Measurements from ENCODE around the gene DDX3X.
"Not testable (repeated sequence)": the region's sequence is repeated elsewhere in the genome, so short reads cannot be mapped to it uniquely, and the experiment has no call there.

Gene DDX3X

DNA sequence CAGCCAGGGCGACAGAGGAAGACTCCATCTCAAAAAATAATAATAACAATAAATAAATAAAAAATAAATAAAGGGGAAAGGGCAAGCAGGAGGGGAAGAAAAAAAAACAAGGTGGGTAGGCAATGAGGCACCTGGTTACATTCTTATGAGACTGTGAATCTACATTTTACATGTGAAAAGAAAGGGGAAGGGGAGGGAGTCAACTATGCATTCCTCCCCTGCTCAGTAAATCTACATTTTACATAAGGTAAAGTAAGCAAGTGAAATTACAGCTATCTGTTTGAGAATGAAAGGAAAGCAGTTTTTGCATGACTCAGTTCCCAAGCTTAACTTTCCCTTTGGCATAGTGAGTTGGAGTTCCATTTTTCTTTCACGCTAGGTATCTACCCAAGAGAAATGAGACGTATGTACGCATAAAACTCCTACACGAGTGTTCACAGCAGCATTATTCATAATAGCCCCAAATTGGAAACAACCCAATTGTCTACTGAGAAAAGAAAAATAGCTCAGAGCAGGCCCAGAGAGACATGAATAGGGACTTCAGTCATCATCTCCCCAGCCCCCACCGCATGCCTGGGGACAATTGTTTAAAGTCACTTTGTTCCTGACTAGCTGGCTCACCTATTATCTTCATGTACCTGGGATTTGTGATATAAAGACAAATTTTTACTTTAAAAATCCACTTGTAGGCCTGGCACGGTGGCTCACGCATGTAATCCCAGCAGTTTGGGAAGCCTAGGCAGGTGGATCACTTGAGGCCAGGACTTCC is 52.4 kb downstream of the DDX3X start:
- no peaks in the 10 kb centered on the region for H3K36me3 ChIP-seq (ENCODE audit: control insufficient read depth, insufficient read depth, low read length)
- H3K4me1 ChIP-seq (ENCODE audit: control insufficient read depth, insufficient read depth, low read length), result no peaks in the 10 kb centered on the region
- H3K27ac ChIP-seq (ENCODE audit: insufficient read depth, low read depth, low read length, poor library complexity, severe bottlenecking), result no peak overlapping the region
- no peaks in the 10 kb centered on the region for H3K9me3 ChIP-seq (ENCODE audit: control insufficient read depth, low read length)
- no peak overlapping the region for H3K4me3 ChIP-seq (ENCODE audit: insufficient read depth, low read depth, low read length)
- no peaks in the 10 kb centered on the region for H3K27me3 ChIP-seq (ENCODE audit: control insufficient read depth, insufficient read depth, low read length, poor library complexity, severe bottlenecking)
- 80 to 92% methylated on average over 5 to 7 of the region's 8 CpGs for WGBS, 2 experiments

DNA sequence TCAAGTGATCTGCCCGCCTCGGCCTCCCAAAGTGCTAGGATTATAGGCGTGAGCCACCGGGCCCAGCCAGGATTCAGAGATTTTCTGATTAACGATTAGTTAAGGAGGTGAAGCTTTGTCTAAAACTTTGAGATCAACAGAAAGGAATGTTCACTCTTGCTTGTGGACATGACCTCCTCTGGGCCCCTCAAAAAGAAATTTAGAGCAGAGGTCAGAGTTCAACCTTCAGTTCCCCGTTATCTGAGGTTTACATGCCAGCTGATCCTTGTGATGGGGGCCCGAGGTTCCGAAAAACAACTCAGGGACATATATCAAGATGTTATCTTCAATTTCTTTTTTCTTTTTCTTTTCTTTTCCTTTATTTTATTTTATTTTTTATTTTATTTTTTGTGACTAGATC is 54.6 kb downstream of the DDX3X start:
- no peaks in the 10 kb centered on the region for H3K36me3 ChIP-seq (ENCODE audit: control insufficient read depth, insufficient read depth, low read length)
- no peaks in the 10 kb centered on the region for H3K4me1 ChIP-seq (ENCODE audit: control insufficient read depth, insufficient read depth, low read length)
- H3K9me3 ChIP-seq (ENCODE audit: control insufficient read depth, low read length), result no peaks in the 10 kb centered on the region
- H3K27me3 ChIP-seq (ENCODE audit: control insufficient read depth, insufficient read depth, low read length, poor library complexity, severe bottlenecking), result no peaks in the 10 kb centered on the region
- no peak overlapping the region for H3K4me3 ChIP-seq (ENCODE audit: insufficient read depth, low read depth, low read length)
- no peak overlapping the region for H3K27ac ChIP-seq (ENCODE audit: insufficient read depth, low read depth, low read length, poor library complexity, severe bottlenecking)
- WGBS, 2 experiments, result 85 to 97% methylated on average over 8 of the region's 8 CpGs

DNA sequence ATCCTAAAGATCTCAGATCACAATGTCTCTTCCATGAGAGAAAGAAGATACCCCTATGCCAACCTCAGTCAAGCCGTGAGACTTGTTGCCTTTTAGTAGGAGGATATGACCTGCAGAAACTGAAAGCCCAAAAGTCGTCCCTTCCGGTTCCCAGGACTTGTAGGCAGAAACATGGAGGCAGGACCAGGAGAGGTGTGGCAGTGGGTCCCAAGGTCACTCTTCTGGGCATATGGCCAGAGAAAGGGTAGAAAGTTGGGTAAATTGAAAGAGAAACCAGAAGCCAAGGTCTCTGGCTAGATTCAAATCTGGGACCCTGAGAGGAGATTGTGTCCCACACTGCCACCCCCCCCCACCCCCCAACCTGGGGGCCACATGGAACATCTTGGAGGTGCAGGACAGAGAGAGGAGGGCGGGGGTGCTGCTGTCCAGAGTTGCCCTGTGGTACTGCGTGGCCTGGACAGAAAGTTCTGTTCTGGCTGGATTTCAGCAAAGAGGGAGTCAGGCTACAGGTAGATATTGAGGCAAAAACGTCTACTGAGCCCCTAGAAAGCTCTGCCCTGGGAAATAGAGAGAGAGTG is 55.4 kb downstream of the DDX3X start:
- no peak overlapping the region for H3K4me3 ChIP-seq (ENCODE audit: insufficient read depth, low read depth, low read length)
- no peaks in the 10 kb centered on the region for H3K9me3 ChIP-seq (ENCODE audit: control insufficient read depth, low read length)
- H3K36me3 ChIP-seq (ENCODE audit: control insufficient read depth, insufficient read depth, low read length), result no peaks in the 10 kb centered on the region
- WGBS, 2 experiments, result 87 to 91% methylated on average over 6 of the region's 6 CpGs
- H3K27me3 ChIP-seq (ENCODE audit: control insufficient read depth, insufficient read depth, low read length, poor library complexity, severe bottlenecking), result no peaks in the 10 kb centered on the region
- H3K27ac ChIP-seq (ENCODE audit: insufficient read depth, low read depth, low read length, poor library complexity, severe bottlenecking), result no peak overlapping the region
- no peaks in the 10 kb centered on the region for H3K4me1 ChIP-seq (ENCODE audit: control insufficient read depth, insufficient read depth, low read length)

DNA sequence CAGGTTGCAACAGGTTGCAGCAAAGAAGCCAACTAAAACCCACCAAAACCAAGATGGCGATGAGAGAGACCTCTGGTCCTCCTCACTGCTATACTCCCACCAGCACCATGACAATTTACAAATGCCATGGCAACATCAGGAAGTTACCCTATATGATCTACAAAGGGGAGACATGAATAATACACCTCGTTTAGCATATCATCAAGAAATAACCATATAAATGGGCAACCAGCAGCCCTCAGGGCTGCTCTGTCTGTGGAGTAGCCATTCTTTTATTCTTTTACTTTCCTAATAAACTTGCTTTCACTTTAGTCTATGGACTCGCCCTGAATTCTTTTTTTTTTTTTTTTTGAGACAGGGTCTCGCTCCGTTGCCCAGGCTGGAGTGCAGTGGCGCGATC is 56.6 kb downstream of the DDX3X start:
- not testable (repeated sequence) for H3K4me3 ChIP-seq (ENCODE audit: insufficient read depth, low read depth, low read length); H3K27ac ChIP-seq (ENCODE audit: insufficient read depth, low read depth, low read length, poor library complexity, severe bottlenecking); H3K27me3 ChIP-seq (ENCODE audit: control insufficient read depth, insufficient read depth, low read length, poor library complexity, severe bottlenecking); H3K4me1 ChIP-seq (ENCODE audit: control insufficient read depth, insufficient read depth, low read length); H3K9me3 ChIP-seq (ENCODE audit: control insufficient read depth, low read length); H3K36me3 ChIP-seq (ENCODE audit: control insufficient read depth, insufficient read depth, low read length)
- 82 to 90% methylated on average over 7 of the region's 7 CpGs for WGBS, 2 experiments

DNA sequence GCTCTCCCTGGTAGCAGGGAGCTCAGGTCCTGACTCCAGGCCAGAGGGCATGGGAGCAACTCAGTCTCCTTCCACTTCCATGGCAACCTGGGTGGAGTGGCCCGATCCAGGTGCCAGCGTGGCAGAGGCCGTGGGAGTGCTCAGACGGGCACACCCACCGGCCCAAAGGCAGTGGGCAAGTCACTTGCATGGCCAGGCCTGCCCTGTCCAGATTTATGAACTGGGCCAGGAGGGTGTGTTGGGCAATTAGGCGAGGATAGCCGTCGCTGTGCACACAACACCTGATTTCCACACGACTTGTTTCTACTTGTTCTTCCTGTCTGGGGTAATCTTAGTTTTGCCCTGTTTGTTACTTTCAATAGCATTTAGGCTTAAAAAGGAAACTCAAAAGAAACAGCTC is 57.6 kb downstream of the DDX3X start:
- Histone ChIP-seq H3K27ac (ENCODE audit: insufficient read depth, low read depth, low read length, poor library complexity, severe bottlenecking) (no peak overlapping the region), H3K27me3 (ENCODE audit: control insufficient read depth, insufficient read depth, low read length, poor library complexity, severe bottlenecking) (no peaks in the 10 kb centered on the region), H3K36me3 (ENCODE audit: control insufficient read depth, insufficient read depth, low read length) (no peaks in the 10 kb centered on the region), H3K4me3 (ENCODE audit: insufficient read depth, low read depth, low read length) (no peak overlapping the region), H3K9me3 (ENCODE audit: control insufficient read depth, low read length) (no peaks in the 10 kb centered on the region), H3K4me1 (ENCODE audit: control insufficient read depth, insufficient read depth, low read length) (no peaks in the 10 kb centered on the region)
- WGBS, 2 experiments, result 95 to 98% methylated on average over 9 of the region's 9 CpGs

DNA sequence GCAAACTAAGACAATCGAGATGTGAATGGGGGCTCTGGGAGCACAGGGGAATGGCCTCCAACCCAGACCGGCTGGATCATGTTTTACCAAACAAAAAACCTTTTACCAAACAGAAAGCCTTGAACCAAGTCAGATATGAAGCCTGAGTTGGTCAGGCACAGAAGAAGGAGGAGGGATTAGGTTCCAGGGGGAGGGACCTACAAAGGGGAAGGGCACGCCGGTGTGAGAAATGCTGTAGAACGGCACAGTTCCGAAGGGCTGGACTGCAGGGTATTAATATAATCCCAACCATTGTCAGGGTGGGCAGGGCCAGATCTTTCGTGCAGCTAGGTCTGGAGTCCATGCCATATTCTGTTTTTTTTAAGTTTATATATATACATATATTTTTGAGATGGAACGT is 60.3 kb downstream of the DDX3X start:
- H3K27ac ChIP-seq (ENCODE audit: insufficient read depth, low read depth, low read length, poor library complexity, severe bottlenecking), result no peak overlapping the region
- 83 to 92% methylated on average over 6 to 7 of the region's 8 CpGs for WGBS, 2 experiments
- H3K36me3 ChIP-seq (ENCODE audit: control insufficient read depth, insufficient read depth, low read length), result no peaks in the 10 kb centered on the region
- no peaks in the 10 kb centered on the region for H3K4me1 ChIP-seq (ENCODE audit: control insufficient read depth, insufficient read depth, low read length)
- no peaks in the 10 kb centered on the region for H3K9me3 ChIP-seq (ENCODE audit: control insufficient read depth, low read length)
- no peak overlapping the region for H3K4me3 ChIP-seq (ENCODE audit: insufficient read depth, low read depth, low read length)
- H3K27me3 ChIP-seq (ENCODE audit: control insufficient read depth, insufficient read depth, low read length, poor library complexity, severe bottlenecking), result no peaks in the 10 kb centered on the region

DNA sequence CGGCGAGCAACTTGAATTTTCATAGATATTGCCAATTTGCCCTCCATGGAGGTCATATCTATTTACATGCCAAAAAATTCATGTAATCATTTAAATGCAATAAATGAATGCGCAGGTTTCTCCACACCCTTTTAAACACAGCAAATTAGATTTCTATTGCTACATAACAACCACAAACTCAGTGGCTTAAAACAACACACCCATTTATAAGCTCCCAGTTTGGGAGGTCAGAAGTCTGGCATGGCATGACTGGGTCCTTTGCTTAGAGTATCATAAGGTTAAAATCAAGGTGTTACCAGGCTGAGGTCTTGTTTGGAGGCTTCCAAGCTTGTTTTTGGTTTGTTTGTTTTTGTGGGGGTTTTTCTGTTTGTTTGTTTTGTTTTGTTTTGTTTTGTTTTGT is 63.3 kb downstream of the DDX3X start:
- Histone ChIP-seq H3K4me1 (ENCODE audit: control insufficient read depth, insufficient read depth, low read length) (no peaks in the 10 kb centered on the region), H3K36me3 (ENCODE audit: control insufficient read depth, insufficient read depth, low read length) (no peaks in the 10 kb centered on the region), H3K27ac (ENCODE audit: insufficient read depth, low read depth, low read length, poor library complexity, severe bottlenecking) (no peak overlapping the region), H3K4me3 (ENCODE audit: insufficient read depth, low read depth, low read length) (no peak overlapping the region), H3K9me3 (ENCODE audit: control insufficient read depth, low read length) (no peaks in the 10 kb centered on the region), H3K27me3 (ENCODE audit: control insufficient read depth, insufficient read depth, low read length, poor library complexity, severe bottlenecking) (no peaks in the 10 kb centered on the region)
- 92 to 100% methylated on average over 3 of the region's 3 CpGs for WGBS, 2 experiments

DNA sequence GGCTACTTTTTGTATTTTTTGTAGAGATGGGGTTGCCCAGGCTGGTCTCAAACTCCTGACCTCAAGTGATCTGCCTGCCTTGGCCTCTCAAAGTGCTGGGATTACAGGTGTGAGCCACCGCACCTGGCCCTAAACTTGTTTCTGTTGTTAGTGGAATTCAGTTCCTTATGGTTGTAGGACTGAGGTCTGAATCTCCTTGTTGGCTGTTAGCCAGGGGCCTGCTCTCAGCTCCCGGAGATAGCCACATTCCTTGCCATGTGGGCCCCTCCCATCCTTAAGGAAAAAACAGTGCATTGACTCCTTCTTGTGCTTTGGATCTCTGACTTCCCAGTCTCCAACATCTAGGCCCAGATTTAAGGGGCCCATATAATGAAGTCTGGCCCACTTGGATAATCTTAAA is 63.8 kb downstream of the DDX3X start:
- no peak overlapping the region for H3K4me3 ChIP-seq (ENCODE audit: insufficient read depth, low read depth, low read length)
- WGBS, 2 experiments, result 81 to 94% methylated on average over 2 of the region's 2 CpGs

DNA sequence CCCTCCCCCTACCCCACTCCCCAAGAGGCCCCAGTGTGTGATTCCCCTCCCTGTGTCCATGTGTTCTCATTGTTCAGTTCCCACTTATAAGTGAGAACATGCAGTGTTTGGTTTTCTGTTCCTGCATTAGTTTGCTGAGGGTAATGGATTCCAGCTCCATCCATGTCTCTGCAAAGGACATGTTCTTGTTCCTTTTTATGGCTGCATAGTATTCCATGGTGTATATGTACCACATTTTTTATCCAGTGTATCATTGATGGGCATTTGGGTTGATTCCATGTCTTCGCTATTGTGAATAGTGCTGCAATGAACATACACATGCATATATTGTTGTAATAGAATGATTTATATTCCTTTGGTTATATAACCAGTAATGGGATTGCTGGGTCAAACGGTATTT is 68.6 kb downstream of the DDX3X start:
- not testable (repeated sequence) for H3K27ac ChIP-seq (ENCODE audit: insufficient read depth, low read depth, low read length, poor library complexity, severe bottlenecking); H3K9me3 ChIP-seq (ENCODE audit: control insufficient read depth, low read length); H3K4me1 ChIP-seq (ENCODE audit: control insufficient read depth, insufficient read depth, low read length); H3K4me3 ChIP-seq (ENCODE audit: insufficient read depth, low read depth, low read length); H3K36me3 ChIP-seq (ENCODE audit: control insufficient read depth, insufficient read depth, low read length); H3K27me3 ChIP-seq (ENCODE audit: control insufficient read depth, insufficient read depth, low read length, poor library complexity, severe bottlenecking)
- 83 to 100% methylated on average over 1 of the region's 2 CpGs for WGBS, 2 experiments

More for the DNA sequence above, 63.8 kb downstream of the DDX3X start:
- H3K27me3 ChIP-seq (ENCODE audit: control insufficient read depth, insufficient read depth, low read length, poor library complexity, severe bottlenecking), result no peaks in the 10 kb centered on the region
- H3K9me3 ChIP-seq (ENCODE audit: control insufficient read depth, low read length), result no peaks in the 10 kb centered on the region
- no peaks in the 10 kb centered on the region for H3K36me3 ChIP-seq (ENCODE audit: control insufficient read depth, insufficient read depth, low read length)
- no peaks in the 10 kb centered on the region for H3K4me1 ChIP-seq (ENCODE audit: control insufficient read depth, insufficient read depth, low read length)
- H3K27ac ChIP-seq (ENCODE audit: insufficient read depth, low read depth, low read length, poor library complexity, severe bottlenecking), result no peak overlapping the region

DNA sequence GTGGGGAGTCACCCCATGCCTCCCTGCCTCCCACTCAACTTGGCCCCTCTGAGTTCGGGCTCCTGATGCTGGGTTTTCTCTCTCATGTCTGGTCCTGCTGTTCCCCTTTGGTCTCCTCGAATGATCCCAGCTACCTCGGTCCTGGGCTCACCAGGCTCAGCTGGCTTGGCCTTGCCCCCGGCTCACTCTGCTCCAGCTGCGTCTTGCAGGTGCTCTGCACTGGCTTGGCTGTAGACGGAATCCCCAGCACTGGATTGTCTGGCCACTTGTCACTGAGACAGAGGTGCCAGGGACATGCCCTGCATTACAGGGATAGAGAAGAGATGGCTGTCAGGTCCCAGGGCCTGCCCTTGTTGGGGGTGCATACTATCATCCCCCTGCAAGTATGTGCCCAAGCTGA is 71.6 kb downstream of the DDX3X start:
- 87% methylated on average over 6 of the region's 6 CpGs for WGBS, 2 experiments
- Histone ChIP-seq H3K4me1 (ENCODE audit: control insufficient read depth, insufficient read depth, low read length) (no peaks in the 10 kb centered on the region), H3K4me3 (ENCODE audit: insufficient read depth, low read depth, low read length) (no peak overlapping the region), H3K36me3 (ENCODE audit: control insufficient read depth, insufficient read depth, low read length) (no peaks in the 10 kb centered on the region), H3K27ac (ENCODE audit: insufficient read depth, low read depth, low read length, poor library complexity, severe bottlenecking) (no peak overlapping the region), H3K9me3 (ENCODE audit: control insufficient read depth, low read length) (no peaks in the 10 kb centered on the region), H3K27me3 (ENCODE audit: control insufficient read depth, insufficient read depth, low read length, poor library complexity, severe bottlenecking) (no peaks in the 10 kb centered on the region)

Data from ectodermal cell (in vitro differentiated cells).